HG03469 (cell line): ENCODE data around the gene ENC1.

Experiments
- ATAC-seq: cut with Tn5 transposase; IDR thresholded peaks from one replicate; pipeline ENCODE4 v1.9.1; 2021; ENCODE audit warnings: mild to moderate bottlenecking, moderate library complexity, moderate number of reproducible peaks; ENCODE audit not compliant: unreplicated experiment

ENC1 gene

DNA sequence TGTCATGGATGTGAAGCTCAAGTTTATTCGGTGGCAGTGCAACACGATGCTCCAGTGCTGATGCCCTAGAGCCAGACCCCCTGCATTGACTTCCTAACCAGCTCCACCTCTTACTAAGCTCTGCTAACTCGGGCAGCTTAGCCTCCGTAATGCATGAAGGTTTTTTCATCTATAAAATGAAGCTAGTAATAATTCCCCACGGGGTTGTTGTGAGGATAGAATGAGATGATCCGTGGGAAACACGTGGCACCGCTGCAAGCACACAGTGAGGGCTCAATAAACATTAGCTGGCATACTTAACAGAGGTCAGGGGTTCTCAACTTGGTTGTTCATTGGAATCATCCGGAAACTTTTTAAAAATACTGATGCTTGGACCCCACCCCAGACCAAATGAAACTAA, 6.8 kb downstream of the ENC1 start:
- ATAC-seq: no peak

DNA sequence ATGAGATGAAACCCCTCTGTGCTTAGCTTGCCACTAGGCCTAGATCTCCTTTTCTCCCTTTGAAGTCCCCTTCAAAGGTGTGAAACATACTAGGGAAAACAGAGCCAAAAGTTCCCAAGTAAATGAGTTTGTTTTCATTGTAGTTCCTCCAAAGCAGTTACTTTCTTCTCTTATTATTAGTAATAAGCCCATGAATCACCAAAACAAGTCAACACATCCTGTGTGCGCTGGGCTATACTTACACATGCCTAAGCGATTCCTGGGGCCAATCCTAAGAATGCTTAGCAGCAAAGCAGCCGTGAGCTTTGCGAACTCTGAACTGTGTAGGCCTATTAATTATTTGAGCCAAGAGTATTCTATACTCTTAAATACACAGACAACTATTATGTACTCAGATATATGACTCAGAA, 7.6 kb downstream of the ENC1 start:
- ATAC-seq: no peak

DNA sequence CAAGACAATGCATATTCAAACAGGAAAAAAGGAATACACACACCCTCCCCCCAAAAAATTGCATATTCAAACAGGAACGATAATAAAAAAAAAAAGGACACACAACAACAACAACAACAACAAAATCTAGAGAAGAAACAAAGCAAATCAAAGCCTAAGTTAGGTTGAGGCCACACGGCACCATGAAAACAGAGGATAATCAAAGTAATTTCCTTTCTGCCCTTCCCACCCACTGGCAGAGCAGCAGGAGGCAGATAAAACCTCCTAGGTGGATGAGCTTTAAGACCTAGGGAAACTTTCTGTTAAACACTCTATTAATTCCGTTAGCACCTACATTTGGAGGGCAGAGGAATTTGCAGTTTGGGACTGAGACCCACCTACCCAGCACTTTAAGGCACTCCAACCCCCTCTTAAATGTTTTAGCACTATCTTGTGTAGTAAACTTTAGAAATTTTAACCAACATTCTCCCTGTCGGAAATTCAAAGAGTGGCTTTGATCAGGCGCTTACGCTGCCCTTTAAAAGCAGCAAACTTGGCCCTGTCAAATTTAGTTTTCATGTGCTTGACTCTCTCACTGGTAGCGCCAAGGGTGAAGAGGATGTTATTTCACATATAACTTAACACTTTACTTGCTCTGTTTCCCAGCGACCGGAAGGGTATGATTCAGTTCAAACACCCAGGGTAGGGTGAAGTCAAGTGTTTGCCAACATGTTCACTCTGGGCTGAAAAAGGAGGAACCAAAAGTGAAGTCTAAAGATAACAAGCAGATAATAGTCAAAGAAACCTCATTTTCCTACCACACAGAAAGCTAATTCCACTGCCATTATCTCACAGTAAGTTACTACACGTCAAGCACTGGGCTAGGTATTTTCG, 9.2 kb downstream of the ENC1 start:
- peak; percentile 86 for ATAC-seq

DNA sequence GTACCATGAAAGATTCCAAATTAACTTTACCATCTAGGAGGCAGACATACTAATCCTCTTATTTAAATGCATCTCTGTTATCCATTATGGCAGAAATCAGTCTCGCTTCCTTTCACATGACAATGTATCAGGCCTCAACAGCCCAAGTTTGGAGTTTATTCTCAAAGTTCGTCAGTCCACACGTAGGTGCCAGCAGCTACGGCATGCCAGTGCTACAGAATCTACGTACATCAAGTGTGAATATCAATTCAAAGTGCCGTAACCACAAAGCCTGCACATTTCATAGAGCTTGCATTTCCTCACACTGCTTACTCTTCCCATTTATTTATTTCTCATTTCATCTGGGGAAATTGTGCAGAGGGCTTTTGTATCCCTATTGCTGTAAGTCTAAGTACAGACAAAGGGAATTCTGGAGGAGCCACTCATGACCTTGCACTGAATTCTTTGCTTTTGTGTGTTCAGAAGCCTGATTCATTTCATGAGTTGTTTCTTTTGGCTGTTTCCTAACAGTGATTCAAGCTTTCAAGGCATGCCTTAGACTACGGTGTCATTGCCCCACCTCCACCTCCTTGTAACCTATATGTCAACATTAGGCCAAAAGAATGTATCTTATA, 10.0 kb downstream of the ENC1 start:
- ATAC-seq: no peak

DNA sequence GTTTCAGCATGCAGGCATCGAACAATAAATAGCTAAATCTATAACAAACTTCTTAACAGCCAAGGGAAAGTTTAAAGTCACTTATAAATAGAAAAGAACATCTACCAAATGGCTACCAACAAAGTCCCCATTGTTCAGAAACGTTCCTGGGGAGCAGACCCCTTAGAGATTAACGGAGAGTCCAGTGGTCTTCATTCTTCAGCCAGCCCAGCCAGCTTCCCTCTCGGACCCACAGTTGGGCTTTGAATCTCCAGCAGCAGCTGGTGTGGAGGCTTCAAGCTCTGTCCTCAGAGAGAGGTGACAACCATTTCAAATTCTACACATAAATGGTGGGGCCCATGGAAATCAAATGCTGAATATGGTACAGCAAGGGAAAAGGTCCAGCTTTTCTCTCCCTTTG, 11.2 kb downstream of the ENC1 start:
- ATAC-seq: no peak

DNA sequence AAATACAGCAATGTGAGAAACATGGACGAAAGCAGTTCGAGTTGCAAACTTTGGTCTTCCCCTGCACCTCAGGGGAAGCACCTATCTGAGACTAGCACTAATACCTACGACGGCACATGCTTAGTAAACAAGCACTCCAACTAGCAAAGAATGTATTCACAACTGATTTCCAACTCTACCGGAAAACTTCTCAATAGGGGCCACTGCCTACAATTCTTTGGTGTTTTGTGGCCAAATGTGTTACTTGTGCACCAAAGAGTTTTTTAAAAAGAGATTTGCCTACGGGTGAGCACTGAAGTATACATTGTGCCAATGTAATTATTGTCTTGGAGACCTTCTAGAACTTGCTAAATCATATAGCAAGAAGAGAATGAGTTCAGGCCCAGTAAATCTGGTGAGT, 12.2 kb downstream of the ENC1 start:
- no peak for ATAC-seq

DNA sequence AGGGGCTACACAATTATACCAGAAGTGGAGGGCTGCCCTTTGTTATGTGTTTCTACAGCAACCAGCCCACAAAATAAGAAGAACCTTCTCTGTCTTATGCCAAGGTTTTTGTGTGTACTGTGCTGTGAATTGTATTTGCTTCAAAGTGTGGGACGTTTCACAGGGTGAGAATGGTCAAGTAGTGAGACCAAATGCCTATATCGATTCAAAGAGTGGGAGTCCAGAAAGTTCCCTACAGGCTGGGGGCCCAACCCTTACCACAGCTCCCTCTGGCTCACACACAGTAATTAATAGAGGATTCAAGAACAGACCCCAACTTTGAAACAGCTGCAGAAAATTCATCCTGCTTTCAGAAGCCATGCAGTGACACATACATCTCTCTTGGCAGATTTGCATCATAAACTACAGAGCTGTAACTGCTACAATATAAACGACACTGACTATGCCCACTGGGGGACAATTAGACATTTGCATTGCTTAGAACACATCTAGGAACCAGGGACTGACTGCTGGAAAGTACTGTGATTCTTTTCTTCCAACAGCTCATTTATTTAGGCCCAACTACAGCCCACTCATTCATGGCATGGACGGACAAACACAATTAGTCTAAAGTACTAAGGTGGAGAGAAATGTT, 12.8 kb downstream of the ENC1 start:
- no peak for ATAC-seq

DNA sequence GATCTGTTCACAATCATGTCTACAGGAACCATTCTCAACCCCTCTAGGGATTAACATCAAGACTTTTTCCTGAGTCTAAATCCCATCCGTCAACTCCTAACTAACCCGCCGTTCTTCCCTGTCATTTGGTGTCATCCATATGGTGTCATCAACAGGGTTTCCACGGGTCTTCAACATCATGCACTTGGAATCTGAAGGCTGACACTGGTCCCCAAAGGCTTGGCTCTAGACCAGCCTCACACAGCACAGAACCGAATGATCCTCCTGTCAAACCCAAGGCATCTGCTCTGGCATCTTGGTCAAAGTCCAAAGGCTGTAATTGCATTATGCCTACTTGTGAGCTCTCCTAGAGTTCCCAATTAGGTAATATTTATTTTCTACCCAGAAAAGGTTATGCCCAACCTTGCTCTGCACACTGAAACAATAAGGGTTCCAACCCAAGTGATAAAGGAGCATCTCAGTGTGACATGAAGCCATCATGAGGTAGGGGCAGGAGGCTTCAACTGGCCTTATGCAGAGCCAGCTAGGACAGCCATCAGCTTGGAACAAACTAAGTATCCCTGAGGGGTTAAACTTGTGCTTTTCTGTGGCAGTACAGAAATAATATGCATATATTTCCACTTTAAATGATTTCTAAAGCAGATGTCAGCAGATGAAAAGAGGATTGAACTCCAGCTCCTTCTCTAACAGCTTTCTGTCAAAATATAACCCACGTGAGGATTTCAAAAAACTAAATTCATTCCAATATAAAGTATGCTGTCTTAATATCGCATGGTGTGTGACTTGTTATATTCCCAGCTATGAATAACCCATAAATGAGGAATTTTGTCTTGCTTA, 13.9 kb downstream of the ENC1 start:
- no peak for ATAC-seq

DNA sequence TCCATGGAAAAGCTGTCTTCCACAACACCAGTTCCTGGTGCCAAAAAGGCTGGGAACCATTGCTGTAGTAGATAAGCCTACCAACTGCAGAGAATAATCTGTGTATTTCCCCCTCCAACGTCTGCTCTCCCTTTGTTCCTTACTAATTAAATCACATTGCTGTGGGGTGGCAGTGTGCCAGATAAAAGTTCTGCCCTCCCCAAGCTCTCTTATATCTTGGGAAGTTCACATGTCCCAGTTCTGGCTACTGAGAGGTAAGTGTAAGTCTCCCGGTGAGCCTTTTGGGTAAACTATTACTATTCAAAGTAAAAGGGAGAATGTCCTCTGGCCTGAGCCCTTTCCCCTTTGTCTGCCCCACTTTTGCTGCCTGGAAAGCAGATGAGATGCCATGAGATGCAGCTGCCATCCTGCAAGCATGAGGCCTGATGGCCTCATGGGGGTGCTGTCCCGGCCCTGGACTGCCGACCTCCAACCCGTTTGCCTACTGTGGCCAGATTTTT, 14.7 kb downstream of the ENC1 start:
- no peak for ATAC-seq

DNA sequence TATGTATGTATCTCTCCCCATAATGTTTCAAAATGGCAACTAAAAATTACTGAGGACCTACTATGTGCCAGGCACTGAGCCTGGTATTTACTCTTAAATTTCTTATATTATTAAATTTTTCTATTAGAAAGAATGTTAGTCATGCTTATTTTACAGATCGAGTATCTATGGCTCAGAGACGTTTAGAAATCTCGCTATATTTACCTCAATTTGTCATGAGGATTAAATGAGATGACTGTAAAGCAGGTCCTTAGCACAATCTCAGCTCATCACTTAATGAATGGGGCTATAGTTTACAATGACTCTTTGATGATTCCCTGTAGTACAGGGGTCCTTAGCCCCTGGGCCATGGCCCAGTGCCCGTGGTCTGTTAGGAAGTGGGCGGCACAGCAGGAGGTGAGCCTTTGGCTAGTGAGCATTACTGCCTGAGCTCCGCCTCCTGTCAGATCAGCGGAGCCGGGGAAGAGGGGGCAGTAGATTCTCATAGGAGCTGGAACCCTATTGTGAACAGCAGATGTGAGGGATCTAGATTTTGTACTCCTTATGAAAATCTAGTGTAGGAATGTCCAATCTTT, 15.5 kb downstream of the ENC1 start:
- ATAC-seq: no peak

DNA sequence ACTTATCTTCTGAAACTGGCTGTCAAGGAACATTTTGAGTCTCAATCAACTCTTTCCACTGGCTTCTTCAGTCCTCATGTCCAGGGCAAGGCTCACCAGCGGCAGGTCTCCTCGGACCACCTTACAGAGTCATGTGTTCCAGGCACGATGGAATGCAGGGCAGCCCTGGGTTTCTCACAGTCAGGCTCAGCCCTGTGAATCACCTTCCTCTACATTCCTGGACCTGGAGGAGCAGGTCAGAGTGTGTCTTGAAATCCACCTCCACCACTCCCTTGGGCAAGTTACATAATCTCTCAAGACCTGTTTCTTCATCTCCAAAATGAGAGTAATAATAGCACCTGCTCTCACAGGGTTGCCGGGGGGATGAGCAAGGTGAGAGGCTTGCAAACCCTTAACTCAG, 16.0 kb downstream of the ENC1 start:
- ATAC-seq: no peak

DNA sequence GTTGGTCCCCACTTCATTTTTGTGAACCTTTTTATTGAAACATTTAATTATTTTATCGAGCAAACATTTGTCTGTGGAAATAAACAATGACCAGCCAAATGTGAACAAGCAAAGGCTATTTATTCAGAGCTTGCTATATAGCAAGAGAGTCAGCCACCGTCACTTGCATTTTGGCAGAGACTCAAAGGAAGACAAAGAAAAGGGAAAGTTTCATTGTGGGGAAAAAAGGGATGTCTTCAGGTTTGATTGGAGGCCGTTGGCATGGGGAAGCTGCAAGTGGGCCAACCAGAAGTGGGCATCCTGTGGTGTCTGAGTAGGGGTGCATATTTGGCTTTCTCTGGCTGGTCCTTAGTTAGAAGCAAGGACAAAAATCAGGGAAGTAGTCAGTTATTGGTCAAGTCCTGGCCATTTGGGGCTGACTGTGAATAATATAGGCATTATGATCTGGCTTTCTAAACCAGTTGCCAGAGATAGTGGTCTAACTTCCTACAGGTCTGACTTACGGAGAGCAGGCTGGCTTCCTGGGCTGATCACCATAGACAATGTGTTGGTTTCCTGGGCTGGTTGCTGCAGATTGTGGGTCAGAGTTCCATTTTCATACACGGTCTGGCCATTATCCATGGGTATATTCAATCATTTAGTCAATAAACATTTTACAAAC, 16.6 kb downstream of the ENC1 start:
- ATAC-seq: no peak

DNA sequence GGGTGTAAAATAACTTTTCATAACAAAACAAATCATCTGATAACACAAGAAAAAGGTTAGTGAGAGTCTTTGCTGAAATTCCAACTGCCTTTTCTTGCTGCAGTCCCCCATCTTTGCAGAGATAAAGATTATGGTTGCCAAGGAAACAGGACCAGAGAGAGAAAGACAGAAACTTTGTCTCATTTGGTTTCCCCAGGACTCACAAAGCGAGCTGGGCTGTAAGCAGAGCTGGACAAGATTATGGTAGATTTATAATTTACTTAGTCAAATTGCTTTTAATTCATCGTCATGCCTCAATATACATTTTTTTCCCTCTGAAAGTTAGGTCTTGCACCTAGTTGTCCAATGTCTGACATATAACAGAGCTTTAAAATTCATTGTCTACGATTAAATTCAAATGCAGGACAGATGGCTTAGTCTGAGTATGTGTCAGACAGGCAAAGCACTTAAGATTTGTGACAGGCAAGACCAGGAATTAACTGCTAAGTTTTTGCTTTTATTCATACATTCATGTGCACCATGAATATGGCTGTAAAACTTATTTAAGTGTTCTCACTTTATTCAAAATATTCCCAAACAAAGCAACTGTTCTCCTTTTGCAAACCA, 17.4 kb downstream of the ENC1 start:
- no peak for ATAC-seq

DNA sequence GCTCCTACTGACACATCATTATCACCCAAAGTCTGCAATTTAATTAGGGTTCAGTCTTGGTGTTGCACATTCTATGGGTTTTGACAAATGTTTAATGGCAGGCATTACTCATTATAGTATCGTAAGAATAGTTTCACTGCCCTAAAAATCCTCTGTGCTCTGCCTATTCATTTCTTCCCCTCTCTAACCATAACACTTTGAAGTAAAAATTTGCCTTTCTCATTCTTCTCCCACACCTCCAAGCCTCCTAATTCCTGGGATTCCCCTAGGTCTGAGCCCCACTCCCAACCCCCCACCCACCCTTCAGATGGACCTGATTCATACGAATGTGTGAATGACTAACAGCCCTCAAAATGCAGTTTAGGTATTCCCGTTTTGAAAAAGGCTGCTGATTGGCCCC, 18.4 kb downstream of the ENC1 start:
- no peak for ATAC-seq

DNA sequence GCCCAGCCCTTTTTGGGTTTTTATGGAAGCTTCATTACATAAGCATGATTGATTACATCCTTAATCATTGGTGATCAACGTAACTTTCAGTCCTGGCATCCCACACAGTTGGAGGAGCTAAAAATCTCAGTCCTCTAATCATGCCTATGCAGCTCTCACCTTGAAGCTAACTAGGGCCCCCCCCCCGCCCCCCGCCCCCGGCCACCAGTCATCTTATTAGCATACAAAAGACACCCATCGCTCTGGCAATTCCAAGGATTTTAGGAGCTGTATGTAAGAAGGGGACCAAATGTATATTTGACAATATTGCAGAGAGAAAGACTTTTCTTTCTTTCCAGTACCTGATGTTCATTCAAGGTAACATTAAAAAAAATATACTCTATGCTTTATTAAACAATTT, 19.0 kb downstream of the ENC1 start:
- ATAC-seq: no peak

DNA sequence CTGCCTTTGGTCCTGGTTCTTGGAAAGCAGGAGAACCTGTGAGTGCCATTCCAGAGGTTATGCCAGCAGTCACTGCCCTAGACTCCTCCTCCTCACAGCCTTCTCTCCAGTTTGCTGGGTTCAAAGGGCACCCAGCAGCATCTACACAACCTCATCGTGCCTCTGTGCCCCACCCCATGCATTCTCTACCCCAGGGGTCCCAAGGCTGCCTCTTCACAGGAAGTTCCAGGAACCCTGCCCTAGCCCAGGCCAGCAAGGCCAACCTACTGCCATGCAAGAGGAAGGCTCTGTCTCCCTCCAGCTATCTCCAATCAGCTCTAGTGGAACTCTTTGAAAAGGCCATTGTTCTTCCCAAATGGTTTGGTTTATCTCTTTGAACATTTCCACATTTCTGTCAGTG, 21.2 kb downstream of the ENC1 start:
- no peak for ATAC-seq

DNA sequence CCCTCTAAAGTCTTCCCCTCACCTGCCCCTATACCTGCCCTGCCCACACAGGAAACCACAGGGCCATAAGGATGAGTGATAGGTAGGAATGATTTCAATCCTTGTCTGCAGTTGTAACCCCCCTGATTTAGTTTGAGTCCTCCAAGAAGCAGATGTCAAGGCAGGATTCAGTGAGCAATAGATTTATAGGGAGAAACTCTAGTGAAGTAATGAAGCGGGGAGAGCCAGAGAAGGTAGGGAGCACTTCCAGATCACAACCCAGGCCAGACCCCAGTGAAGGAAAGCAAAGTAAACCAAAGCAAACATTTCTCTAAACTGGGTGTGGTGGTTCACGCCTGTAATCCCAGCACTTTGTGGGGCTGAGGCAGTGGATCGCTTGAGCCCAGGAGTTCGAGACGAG, 22.4 kb downstream of the ENC1 start:
- no peak for ATAC-seq

DNA sequence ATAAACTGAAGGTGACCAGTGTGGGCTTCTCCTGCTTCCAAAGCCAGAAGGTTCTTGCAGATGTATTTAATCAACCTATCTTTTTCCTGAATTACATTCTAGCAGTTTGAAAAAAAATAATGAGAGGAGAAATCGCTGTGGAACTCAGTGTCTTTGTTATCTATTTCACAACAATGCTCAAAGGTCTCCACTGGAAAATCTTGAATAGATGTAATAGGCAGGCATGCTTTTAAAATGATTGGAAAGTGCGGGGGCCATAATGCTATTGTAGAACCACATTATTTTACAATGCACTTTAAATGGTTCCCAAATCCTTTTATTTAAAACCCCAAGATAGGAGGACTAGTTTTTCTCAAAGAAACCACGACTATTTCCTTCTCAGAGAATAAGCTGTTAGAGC, 23.3 kb downstream of the ENC1 start:
- ATAC-seq: no peak

DNA sequence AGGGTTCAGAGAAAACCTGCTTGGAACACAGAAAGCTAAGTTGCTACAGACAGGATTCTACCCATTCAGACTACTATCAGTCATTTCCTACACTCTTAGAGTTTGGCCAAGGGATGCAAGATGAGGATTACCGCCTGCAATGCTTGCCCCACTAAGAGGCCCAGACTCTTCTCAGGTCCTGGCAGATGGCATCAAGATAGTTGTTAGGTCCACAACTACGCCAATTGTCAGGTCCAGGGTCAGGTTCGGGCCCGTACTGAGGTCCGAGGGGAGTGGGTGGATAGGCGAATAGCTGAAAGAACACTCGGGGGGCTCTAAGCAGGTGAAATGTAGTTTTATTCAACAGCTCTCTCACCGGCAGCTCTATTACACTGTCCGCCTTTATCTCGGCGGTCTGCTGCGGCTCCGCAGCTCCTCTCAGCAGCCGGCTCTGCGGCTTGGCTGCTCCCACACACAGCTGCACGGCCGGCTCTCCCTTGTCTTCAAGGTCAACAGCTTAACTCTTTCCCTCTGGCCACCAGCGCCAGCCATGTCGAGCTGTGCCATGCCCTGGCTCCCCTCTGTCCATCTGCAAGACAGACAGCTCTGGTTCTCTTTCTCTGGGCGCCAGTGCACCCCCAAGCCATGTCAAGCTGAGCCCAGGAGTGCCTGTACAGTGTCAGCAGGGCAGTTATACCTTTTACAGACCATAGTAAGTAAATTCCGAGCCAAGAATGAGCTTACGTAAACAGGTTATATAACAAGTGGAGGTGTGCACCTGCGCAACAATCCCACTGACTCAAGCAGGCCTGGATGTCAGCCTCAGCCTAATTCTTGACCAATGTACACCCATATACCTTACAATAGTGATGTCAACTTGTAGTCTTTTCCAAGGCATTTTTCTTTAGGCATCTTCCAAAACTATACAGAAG, 24.0 kb downstream of the ENC1 start:
- ATAC-seq: no peak
